ENCODE measurements around the gene PLPP7. TPM values are rescaled to one million over a fixed set of nuclear protein-coding genes. Genes with fewer than 3 reads are reported as not detected.

Gene PLPP7
- total and polyA plus RNA-seq, 3 experiments from 2014 or later = not detected

- no peaks in the 10 kb centered on the region for H3K36me3 Mint-ChIP-seq
- CTCF ChIA-PET = interaction anchor here (1.0 to 1.4 kb wide), 2 partner anchors 8 to 21 kb away, joined by 3 read pairs; no protein-coding TSS in a partner anchor
- H3K27me3 ChIP-seq (ENCODE audit: insufficient read depth, low read length, poor library complexity, severe bottlenecking) = no peaks in the 10 kb centered on the region
- H3K27ac Mint-ChIP-seq = peak overlapping the region in 1 of 8 donors; percentile 29
- no peaks in the 10 kb centered on the region for H3K27me3 Mint-ChIP-seq
- no peaks in the 10 kb centered on the region for H3K9me3 Mint-ChIP-seq
- H3K27ac ChIP-seq (ENCODE audit: low read depth, low read length) = no peak overlapping the region
- no peaks in the 10 kb centered on the region for H3K36me3 ChIP-seq (ENCODE audit: insufficient read depth, low read length)
- H3K4me3 ChIP-seq (ENCODE audit: low read length) = no peak overlapping the region
- no peaks in the 10 kb centered on the region for H3K4me1 ChIP-seq (ENCODE audit: insufficient read depth, low read length)
- no peak overlapping the region for H3K4me3 Mint-ChIP-seq
- no peaks in the 10 kb centered on the region for H3K4me1 Mint-ChIP-seq
- DNase-seq = no peak
- no peaks in the 10 kb centered on the region for H3K9me3 ChIP-seq (ENCODE audit: low read length)
- POLR2A ChIA-PET = no interaction called here
Measured at GRCh38 chr9:131300444-131300843, 10.9 kb downstream of the PLPP7 start.

GRCh38 chr9:131302244-131303075 lies 12.9 kb downstream of the PLPP7 start:
- H3K36me3 ChIP-seq (ENCODE audit: insufficient read depth, low read length) = no peaks in the 10 kb centered on the region
- no peaks in the 10 kb centered on the region for H3K27me3 ChIP-seq (ENCODE audit: insufficient read depth, low read length, poor library complexity, severe bottlenecking)
- H3K4me3 Mint-ChIP-seq = no peak overlapping the region
- no peaks in the 10 kb centered on the region for H3K36me3 Mint-ChIP-seq
- no peaks in the 10 kb centered on the region for H3K9me3 ChIP-seq (ENCODE audit: low read length)
- no peak overlapping the region for H3K27ac Mint-ChIP-seq
- ChIA-PET POLR2A (no interaction called here), CTCF (interaction anchor here (1.1 kb wide), 1 partner anchor 10 kb away, joined by 3 read pairs; no protein-coding TSS in a partner anchor)
- no peak for DNase-seq
- no peaks in the 10 kb centered on the region for H3K27me3 Mint-ChIP-seq
- H3K9me3 Mint-ChIP-seq = no peaks in the 10 kb centered on the region
- no peaks in the 10 kb centered on the region for H3K4me1 Mint-ChIP-seq
- no peaks in the 10 kb centered on the region for H3K4me1 ChIP-seq (ENCODE audit: insufficient read depth, low read length)
- no peak overlapping the region for H3K27ac ChIP-seq (ENCODE audit: low read depth, low read length)
- no peak overlapping the region for H3K4me3 ChIP-seq (ENCODE audit: low read length)

- Histone ChIP-seq H3K4me1 (ENCODE audit: insufficient read depth, low read length) (no peaks in the 10 kb centered on the region), H3K27me3 (ENCODE audit: insufficient read depth, low read length, poor library complexity, severe bottlenecking) (no peaks in the 10 kb centered on the region), H3K36me3 (ENCODE audit: insufficient read depth, low read length) (no peaks in the 10 kb centered on the region), H3K4me3 (ENCODE audit: low read length) (no peak overlapping the region), H3K9me3 (ENCODE audit: low read length) (no peaks in the 10 kb centered on the region), H3K27ac (ENCODE audit: low read depth, low read length) (no peak overlapping the region)
- POLR2A ChIA-PET = interaction anchor here (0.5 kb wide), 1 partner anchor 87 kb away, joined by 4 read pairs; no protein-coding TSS in a partner anchor
- CTCF ChIA-PET = no interaction called here
- no peak for DNase-seq
- no peak overlapping the region for H3K4me3 Mint-ChIP-seq
- H3K4me1 Mint-ChIP-seq = no peaks in the 10 kb centered on the region
- peak overlapping the region in 1 of 8 donors; percentile 19 for H3K27ac Mint-ChIP-seq
- H3K9me3 Mint-ChIP-seq = no peaks in the 10 kb centered on the region
- H3K36me3 Mint-ChIP-seq = no peaks in the 10 kb centered on the region
- H3K27me3 Mint-ChIP-seq = no peaks in the 10 kb centered on the region
Measured at GRCh38 chr9:131303381-131304321, 14.1 kb downstream of the PLPP7 start.

- CTCF ChIA-PET = interaction anchor here (1.1 kb wide), 1 partner anchor 32 kb away, joined by 3 read pairs; no protein-coding TSS in a partner anchor
Measured at GRCh38 chr9:131304676-131305355, 15.3 kb downstream of the PLPP7 start.

GRCh38 chr9:131306397-131307004 lies 17.0 kb downstream of the PLPP7 start:
- POLR2A ChIA-PET = no interaction called here
- no peaks in the 10 kb centered on the region for H3K27me3 ChIP-seq (ENCODE audit: insufficient read depth, low read length, poor library complexity, severe bottlenecking)

More at GRCh38 chr9:131304676-131305355, 15.3 kb downstream of the PLPP7 start:
- Histone ChIP-seq H3K4me1 (ENCODE audit: insufficient read depth, low read length) (peaks cover under 1% of the 10 kb centered on the region), H3K36me3 (ENCODE audit: insufficient read depth, low read length) (no peaks in the 10 kb centered on the region), H3K27me3 (ENCODE audit: insufficient read depth, low read length, poor library complexity, severe bottlenecking) (no peaks in the 10 kb centered on the region), H3K9me3 (ENCODE audit: low read length) (no peaks in the 10 kb centered on the region), H3K27ac (ENCODE audit: low read depth, low read length) (no peak overlapping the region), H3K4me3 (ENCODE audit: low read length) (no peak overlapping the region)
- no peak for DNase-seq
- no peaks in the 10 kb centered on the region for H3K36me3 Mint-ChIP-seq
- peaks cover 0 to 3% (median 0%) of the 10 kb centered on the region in 3 donors for H3K4me1 Mint-ChIP-seq
- no peaks in the 10 kb centered on the region for H3K9me3 Mint-ChIP-seq
- H3K27me3 Mint-ChIP-seq = no peaks in the 10 kb centered on the region
- peak overlapping the region in 1 of 8 donors; percentile 60 for H3K27ac Mint-ChIP-seq
- POLR2A ChIA-PET = no interaction called here
- H3K4me3 Mint-ChIP-seq = no peak overlapping the region

GRCh38 chr9:131307974-131308373 lies 18.5 kb downstream of the PLPP7 start:
- POLR2A ChIA-PET = no interaction called here
- Histone ChIP-seq H3K36me3 (ENCODE audit: insufficient read depth, low read length) (no peaks in the 10 kb centered on the region), H3K4me3 (ENCODE audit: low read length) (no peak overlapping the region), H3K9me3 (ENCODE audit: low read length) (no peaks in the 10 kb centered on the region), H3K27ac (ENCODE audit: low read depth, low read length) (no peak overlapping the region), H3K27me3 (ENCODE audit: insufficient read depth, low read length, poor library complexity, severe bottlenecking) (no peaks in the 10 kb centered on the region), H3K4me1 (ENCODE audit: insufficient read depth, low read length) (peaks cover 15% of the 10 kb centered on the region)
- Mint-ChIP-seq H3K4me3 (no peak overlapping the region), H3K27me3 (no peaks in the 10 kb centered on the region), H3K36me3 (no peaks in the 10 kb centered on the region), H3K4me1 (peaks cover 10 to 19% (median 11%) of the 10 kb centered on the region in 3 donors), H3K27ac (no peak overlapping the region), H3K9me3 (no peaks in the 10 kb centered on the region)
- CTCF ChIA-PET = interaction anchor here (1.2 to 1.4 kb wide), 2 partner anchors 29 to 51 kb away, joined by 3 to 4 read pairs; no protein-coding TSS in a partner anchor
- no peak for DNase-seq

More at GRCh38 chr9:131306397-131307004, 17.0 kb downstream of the PLPP7 start:
- peaks cover 15% of the 10 kb centered on the region for H3K4me1 ChIP-seq (ENCODE audit: insufficient read depth, low read length)
- H3K4me3 ChIP-seq (ENCODE audit: low read length) = no peak overlapping the region
- H3K4me1 Mint-ChIP-seq = peaks cover 10 to 15% (median 11%) of the 10 kb centered on the region in 3 donors
- no peaks in the 10 kb centered on the region for H3K36me3 Mint-ChIP-seq
- no peaks in the 10 kb centered on the region for H3K36me3 ChIP-seq (ENCODE audit: insufficient read depth, low read length)
- CTCF ChIA-PET = interaction anchor here (1.2 kb wide), 1 partner anchor 30 kb away, joined by 3 read pairs; no protein-coding TSS in a partner anchor
- no peaks in the 10 kb centered on the region for H3K9me3 ChIP-seq (ENCODE audit: low read length)
- H3K9me3 Mint-ChIP-seq = no peaks in the 10 kb centered on the region
- H3K27ac Mint-ChIP-seq = peak overlapping the region in 2 of 8 donors; percentile 29 to 33
- H3K27me3 Mint-ChIP-seq = no peaks in the 10 kb centered on the region
- no peak for DNase-seq
- no peak overlapping the region for H3K27ac ChIP-seq (ENCODE audit: low read depth, low read length)
- no peak overlapping the region for H3K4me3 Mint-ChIP-seq

- no peak overlapping the region for H3K27ac Mint-ChIP-seq
- H3K4me1 Mint-ChIP-seq = peaks cover 10 to 19% (median 11%) of the 10 kb centered on the region in 3 donors
- H3K27me3 ChIP-seq (ENCODE audit: insufficient read depth, low read length, poor library complexity, severe bottlenecking) = no peaks in the 10 kb centered on the region
- no peaks in the 10 kb centered on the region for H3K36me3 Mint-ChIP-seq
- no peaks in the 10 kb centered on the region for H3K9me3 Mint-ChIP-seq
- no peak for DNase-seq
- H3K4me1 ChIP-seq (ENCODE audit: insufficient read depth, low read length) = peaks cover 15% of the 10 kb centered on the region
- no peaks in the 10 kb centered on the region for H3K27me3 Mint-ChIP-seq
- no peaks in the 10 kb centered on the region for H3K36me3 ChIP-seq (ENCODE audit: insufficient read depth, low read length)
- ChIA-PET POLR2A (no interaction called here), CTCF (interaction anchor here (1.4 kb wide), 1 partner anchor 52 kb away, joined by 4 read pairs; no protein-coding TSS in a partner anchor)
- no peak overlapping the region for H3K4me3 ChIP-seq (ENCODE audit: low read length)
- H3K27ac ChIP-seq (ENCODE audit: low read depth, low read length) = no peak overlapping the region
- no peaks in the 10 kb centered on the region for H3K9me3 ChIP-seq (ENCODE audit: low read length)
- H3K4me3 Mint-ChIP-seq = no peak overlapping the region
Measured at GRCh38 chr9:131308452-131308851, 18.9 kb downstream of the PLPP7 start.
